ENCODE measurements around the gene FITM2.

DNA sequence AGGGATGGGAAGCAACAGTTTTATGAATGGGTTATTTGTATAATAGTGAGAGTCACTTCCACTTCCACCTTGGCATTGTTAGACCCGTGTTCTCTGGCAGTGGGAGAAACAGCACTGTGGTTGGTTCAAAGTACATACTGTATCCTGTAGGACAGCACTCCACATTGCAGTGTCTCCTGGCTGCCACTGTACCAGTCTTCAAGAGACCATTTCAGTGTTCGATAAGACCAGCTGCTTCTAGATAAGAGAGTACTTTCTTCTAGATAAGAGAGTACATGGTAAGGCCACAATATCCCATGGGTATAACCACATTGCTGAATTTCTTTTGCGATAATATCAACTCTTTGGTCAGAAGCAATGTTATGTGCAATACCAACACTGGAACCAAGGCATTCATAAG, 28.8 kb downstream of the FITM2 start:
- TF ChIP-seq CTCF (IDR thresholded peaks at IDR 0.05) (no peak), ZFX (IDR thresholded peaks at IDR 0.05; ENCODE audit: borderline replicate concordance) (no peak)
